WI38 (cell line): Measurements from ENCODE around the gene SPI1.

ENCODE experiments used
- H3K4me3 ChIP-seq: 2 replicates; pipeline ENCODE4 v1.5.1; 2011; ENCODE audit warnings: low read depth, mild to moderate bottlenecking, control low read depth, low read length
- TF ChIP-seq, protein P1 (sequence below): IDR thresholded peaks from 2 replicates; pipeline ENCODE4 v1.5.1; 2012; ENCODE audit warnings: low read depth, mild to moderate bottlenecking, control low read depth, low read length

Gene SPI1

DNA sequence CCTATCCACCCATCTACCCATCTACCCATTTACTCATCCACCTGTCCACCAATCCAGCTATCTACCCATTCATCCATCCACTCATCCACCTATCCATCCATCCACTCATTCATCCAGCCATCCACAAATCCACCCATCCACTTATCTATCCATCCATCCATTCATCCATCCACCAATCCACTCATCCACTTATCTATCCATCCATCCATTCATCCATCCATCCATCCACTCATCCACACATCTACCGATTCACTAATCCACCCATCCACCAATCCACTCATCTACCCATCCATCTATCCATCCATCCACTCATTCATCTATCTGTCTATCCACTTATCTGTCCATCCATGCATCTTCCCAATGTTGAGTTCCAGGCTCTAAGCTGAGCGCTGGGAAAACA, 1.7 kb upstream of the SPI1 start:
- TF ChIP-seq, protein P1, sequence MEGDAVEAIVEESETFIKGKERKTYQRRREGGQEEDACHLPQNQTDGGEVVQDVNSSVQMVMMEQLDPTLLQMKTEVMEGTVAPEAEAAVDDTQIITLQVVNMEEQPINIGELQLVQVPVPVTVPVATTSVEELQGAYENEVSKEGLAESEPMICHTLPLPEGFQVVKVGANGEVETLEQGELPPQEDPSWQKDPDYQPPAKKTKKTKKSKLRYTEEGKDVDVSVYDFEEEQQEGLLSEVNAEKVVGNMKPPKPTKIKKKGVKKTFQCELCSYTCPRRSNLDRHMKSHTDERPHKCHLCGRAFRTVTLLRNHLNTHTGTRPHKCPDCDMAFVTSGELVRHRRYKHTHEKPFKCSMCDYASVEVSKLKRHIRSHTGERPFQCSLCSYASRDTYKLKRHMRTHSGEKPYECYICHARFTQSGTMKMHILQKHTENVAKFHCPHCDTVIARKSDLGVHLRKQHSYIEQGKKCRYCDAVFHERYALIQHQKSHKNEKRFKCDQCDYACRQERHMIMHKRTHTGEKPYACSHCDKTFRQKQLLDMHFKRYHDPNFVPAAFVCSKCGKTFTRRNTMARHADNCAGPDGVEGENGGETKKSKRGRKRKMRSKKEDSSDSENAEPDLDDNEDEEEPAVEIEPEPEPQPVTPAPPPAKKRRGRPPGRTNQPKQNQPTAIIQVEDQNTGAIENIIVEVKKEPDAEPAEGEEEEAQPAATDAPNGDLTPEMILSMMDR = no peak
- no peak overlapping the region for H3K4me3 ChIP-seq

DNA sequence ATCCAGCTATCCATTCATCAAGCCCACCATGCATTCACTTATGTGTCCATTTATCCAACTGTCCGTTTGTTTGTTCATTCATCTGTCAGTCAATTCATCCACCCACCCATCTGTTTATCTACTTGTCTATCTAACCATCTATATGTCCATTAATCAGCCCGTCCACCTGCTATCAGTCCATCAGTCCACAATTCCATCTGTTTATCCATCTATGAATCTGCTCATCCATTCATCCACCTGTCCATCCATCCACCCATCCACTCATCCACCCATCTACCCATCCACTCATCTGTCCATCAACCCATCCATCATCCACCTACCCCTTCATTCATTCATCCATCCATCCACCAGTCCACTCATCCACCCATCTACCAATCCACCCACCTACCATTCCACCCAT, 970 bp upstream of the SPI1 start:
- no peak overlapping the region for H3K4me3 ChIP-seq
- TF ChIP-seq, protein P1 = no peak

DNA sequence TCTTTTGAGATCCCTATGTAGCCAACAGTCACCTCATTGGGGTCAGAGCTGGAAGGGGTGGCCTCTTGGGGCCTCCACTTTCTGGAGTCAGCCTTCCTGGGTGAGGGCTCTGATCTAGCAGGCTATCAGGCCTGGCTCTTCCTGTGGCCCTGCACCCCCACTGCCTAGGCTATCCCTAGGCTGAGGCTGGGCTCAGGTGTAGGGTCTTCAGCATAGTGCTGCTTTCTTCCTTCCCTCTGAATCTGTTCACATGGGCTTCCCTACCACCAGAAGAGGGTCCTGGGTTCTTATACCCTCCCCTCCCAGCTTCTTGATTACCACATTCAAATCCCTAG, 456 bp upstream of the SPI1 start:
- H3K4me3 ChIP-seq = no peak overlapping the region
- TF ChIP-seq, protein P1 = no peak

DNA sequence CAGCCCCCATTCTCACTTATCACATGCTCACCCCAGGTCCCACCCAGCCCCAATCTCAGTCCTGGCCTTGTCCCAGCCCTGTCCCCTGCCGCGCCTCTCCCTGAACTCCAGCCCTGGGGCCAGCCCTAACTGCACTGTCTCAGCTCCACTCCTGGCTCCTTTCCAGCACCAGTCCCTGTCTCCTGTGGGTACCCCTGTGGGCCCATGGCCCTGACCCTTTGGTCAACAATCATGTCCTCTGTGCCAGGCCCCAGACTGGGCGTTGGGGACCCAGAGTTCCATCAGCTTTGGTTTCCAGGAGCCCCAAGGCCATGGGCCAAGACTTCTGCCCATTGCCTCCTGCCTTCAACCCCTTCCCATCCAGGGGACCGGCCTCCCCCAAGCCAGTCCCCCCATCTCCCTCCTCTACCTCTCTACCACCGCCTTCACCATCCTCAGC, 757 bp downstream of the SPI1 start:
- TF ChIP-seq, protein P1 = no peak
- no peak overlapping the region for H3K4me3 ChIP-seq

DNA sequence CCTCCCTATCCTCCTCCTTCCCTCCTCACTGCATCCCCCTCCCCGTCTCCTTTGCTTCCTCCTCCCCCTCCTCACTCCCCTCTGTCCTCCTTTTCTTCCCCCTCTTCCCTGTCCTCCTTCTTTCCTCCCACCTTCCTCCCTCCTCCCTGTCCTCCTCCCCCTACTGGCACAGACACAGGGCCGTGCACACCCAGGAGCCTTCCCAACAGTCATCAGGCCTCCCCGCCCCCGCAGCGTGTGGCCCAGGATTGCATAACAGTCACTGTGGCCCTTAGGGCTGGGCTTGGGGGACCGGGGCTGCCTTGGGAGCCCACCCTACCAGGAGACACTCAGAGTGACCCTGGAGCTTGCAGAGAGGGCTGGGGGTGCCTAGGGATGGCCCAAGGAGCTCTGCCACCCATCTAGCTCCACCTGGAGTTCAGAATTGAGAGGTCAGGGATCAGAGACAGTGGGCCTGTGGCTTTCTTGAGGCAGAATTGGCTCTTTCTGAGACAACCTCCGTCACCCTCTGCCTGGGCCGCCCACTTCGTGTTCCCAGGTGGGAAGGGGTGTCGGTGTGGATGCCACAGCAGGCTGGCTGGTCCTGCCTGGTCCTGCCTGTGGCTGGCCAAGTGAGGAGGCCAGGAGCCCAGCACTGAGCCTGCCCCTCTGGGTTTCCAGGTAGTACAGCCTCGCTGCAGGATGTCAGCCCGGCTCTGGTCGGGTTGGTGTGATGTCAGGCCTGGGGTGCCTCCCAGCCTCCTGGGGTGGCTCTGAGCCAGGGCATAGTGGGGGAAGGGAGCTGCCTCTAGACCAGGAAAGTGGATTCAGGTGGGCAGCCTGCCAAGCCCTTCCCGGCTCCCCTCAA, 1.6 kb downstream of the SPI1 start:
- no peak overlapping the region for H3K4me3 ChIP-seq
- TF ChIP-seq, protein P1 = no peak

DNA sequence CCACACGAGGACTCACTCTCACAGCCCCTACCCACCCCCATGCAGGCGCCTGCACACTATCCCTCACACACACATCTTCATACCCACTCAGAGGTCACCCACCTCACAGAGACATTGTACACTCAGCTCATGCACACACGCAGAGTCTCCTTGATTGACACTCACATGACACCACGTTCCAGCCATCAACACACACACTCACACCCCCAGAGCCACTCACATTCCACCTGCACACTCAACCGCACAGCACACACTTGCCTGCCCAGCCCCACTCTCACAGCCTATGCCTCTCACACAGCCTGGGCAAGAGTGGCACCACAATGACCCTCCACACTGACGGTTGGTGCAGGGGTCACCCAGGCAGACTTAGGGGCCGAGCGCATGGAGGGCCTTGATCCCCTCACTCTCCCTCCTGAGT, 2.2 kb downstream of the SPI1 start:
- no peak overlapping the region for H3K4me3 ChIP-seq
- TF ChIP-seq, protein P1 = no peak

DNA sequence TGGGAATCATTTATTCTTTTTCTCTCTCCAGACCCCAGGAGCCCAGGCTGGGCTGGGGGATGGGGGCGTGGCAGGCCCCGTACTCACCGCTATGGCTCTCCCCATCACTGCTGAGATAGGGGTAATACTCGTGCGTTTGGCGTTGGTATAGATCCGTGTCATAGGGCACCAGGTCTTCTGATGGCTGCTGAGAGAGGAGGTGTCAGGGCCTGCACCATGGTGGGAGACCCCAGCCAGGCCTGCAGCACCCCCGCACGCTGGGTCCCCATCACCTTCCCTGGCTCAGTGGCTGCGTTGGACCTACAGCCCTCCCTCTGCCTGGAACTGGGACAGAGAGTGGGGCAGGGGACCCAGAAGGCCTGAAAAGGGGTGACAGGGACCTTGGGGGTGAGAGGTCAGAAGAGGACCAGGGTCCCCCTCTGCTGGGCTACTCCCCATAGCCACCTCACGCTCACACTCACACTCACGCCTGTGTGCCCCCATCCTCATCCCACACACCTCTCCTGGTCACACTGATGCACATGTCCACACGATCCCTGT, 2.7 kb downstream of the SPI1 start:
- TF ChIP-seq, protein P1 = no peak
- H3K4me3 ChIP-seq = no peak overlapping the region
